IMR-90 (cell line): ENCODE measurements around the gene FOXF1. TPM values are rescaled to one million over a fixed set of nuclear protein-coding genes. Genes with fewer than 3 reads are reported as not detected.

Source experiments
- ATAC-seq: fragments of 200-7000 bp; cut with Tn5 transposase; 2 replicates; pipeline ENCODE4 v1.9.1; 2020; ENCODE audit warnings: low read depth, mild to moderate bottlenecking, moderate library complexity
- BruUV-seq: library from RNA; stranded (reverse); fragments of 400-500 nt; replicated peaks from 2 replicates; lab custom pipeline; 2021; lab: Mats Ljungman, UMichigan
- CTCF ChIA-PET: fragments of 300-600 bp; formaldehyde crosslinking; extraction: SDS; loops from one replicate; lab custom pipeline; 2021; ENCODE audit warnings: antibody characterized with exemption; lab: Yijun Ruan, JAX
- POLR2A ChIA-PET: fragments of 300-600 bp; sonication (Branson Sonifier 250); formaldehyde crosslinking; loops from one replicate; lab custom pipeline; 2022; ENCODE audit warnings: antibody characterized with exemption; ENCODE audit not compliant: unreplicated experiment; lab: Charles Lee
- DNase-seq: peaks from one replicate; pipeline ENCODE4 v3.0.0; 2013
- H2AFZ ChIP-seq: replicated peaks from 2 replicates; pipeline ENCODE3; 2013; ENCODE audit warnings: low read length, mild to moderate bottlenecking; ENCODE audit not compliant: poor library complexity
- H2AK5ac ChIP-seq: 2 replicates; pipeline ENCODE4 v1.6.1; 2013; ENCODE audit warnings: low read depth, low read length, inconsistent platforms
- H2AK9ac ChIP-seq: replicated peaks from 2 replicates; pipeline ENCODE3; 2013; ENCODE audit warnings: mild to moderate bottlenecking, low read depth, low read length, moderate library complexity; ENCODE audit not compliant: poor library complexity
- H2BK120ac ChIP-seq: 2 replicates; pipeline ENCODE4 v1.6.1; 2013; ENCODE audit warnings: low read depth, low read length, inconsistent platforms
- H2BK15ac ChIP-seq: 3 replicates; pipeline ENCODE4 v1.6.1; 2013; ENCODE audit warnings: low read depth, low read length, inconsistent platforms
- H2BK20ac ChIP-seq: 2 replicates; pipeline ENCODE4 v1.6.1; 2013; ENCODE audit warnings: low read depth, mild to moderate bottlenecking, inconsistent platforms, low read length, moderate library complexity
- H2BK5ac ChIP-seq: 2 replicates; pipeline ENCODE4 v1.6.1; 2013; ENCODE audit warnings: mild to moderate bottlenecking, low read depth, low read length, inconsistent platforms; ENCODE audit not compliant: poor library complexity, severe bottlenecking
- H3K14ac ChIP-seq: replicated peaks from 2 replicates; pipeline ENCODE4 v1.6.1; 2013; ENCODE audit warnings: low read depth, low read length, inconsistent platforms
- H3K18ac ChIP-seq: 2 replicates; pipeline ENCODE4 v1.6.1; 2013; ENCODE audit warnings: low read depth, low read length, control low read depth
- H3K23ac ChIP-seq: 2 replicates; pipeline ENCODE4 v1.6.1; 2013; ENCODE audit warnings: low read depth, low read length, inconsistent platforms
- H3K27ac ChIP-seq: 2 replicates; pipeline ENCODE4 v1.5.1; 2013; ENCODE audit warnings: mild to moderate bottlenecking, control low read depth, low read length; ENCODE audit not compliant: insufficient read depth
- H3K27me3 ChIP-seq: 2 replicates; pipeline ENCODE4 v1.6.1; 2013; ENCODE audit warnings: low read length; ENCODE audit not compliant: control insufficient read depth, insufficient read depth
- H3K36me3 ChIP-seq: 2 replicates; pipeline ENCODE4 v1.6.1; 2013; ENCODE audit warnings: low read length, mixed read lengths; ENCODE audit not compliant: control insufficient read depth, insufficient read depth
- H3K4ac ChIP-seq: 2 replicates; pipeline ENCODE4 v1.6.1; 2013; ENCODE audit warnings: low read depth, low read length, inconsistent platforms
- H3K4me1 ChIP-seq: 2 replicates; pipeline ENCODE4 v1.6.1; 2013; ENCODE audit warnings: low read length, mixed read lengths; ENCODE audit not compliant: control insufficient read depth, insufficient read depth
- H3K4me2 ChIP-seq: 2 replicates; pipeline ENCODE4 v1.6.1; 2013; ENCODE audit warnings: low read depth, mild to moderate bottlenecking, control low read depth, low read length, moderate library complexity
- H3K4me3 ChIP-seq: 2 replicates; pipeline ENCODE4 v1.5.1; 2013; ENCODE audit warnings: low read depth, mild to moderate bottlenecking, control low read depth, low read length, moderate library complexity; ENCODE audit not compliant: insufficient read depth
- H3K56ac ChIP-seq: 2 replicates; pipeline ENCODE4 v1.6.1; 2013; ENCODE audit warnings: low read length, inconsistent platforms; ENCODE audit not compliant: insufficient read depth; ENCODE audit errors: extremely low read depth
- H3K79me1 ChIP-seq, 2 experiments: 2 replicates each; pipeline ENCODE4 v1.6.1; 2013; ENCODE audit warnings: low read length in 2 of 2, inconsistent platforms in 1 of 2, low read depth in 1 of 2
- H3K9ac ChIP-seq: 2 replicates; pipeline ENCODE4 v1.6.1; 2013; ENCODE audit warnings: low read depth, low read length, control low read depth
- H3K9me1 ChIP-seq: 2 replicates; pipeline ENCODE4 v1.6.1; 2013; ENCODE audit warnings: low read length, inconsistent platforms; ENCODE audit not compliant: insufficient read depth
- H3K9me3 ChIP-seq: 2 replicates; pipeline ENCODE4 v1.6.1; 2013; ENCODE audit warnings: low read length; ENCODE audit not compliant: control insufficient read depth, insufficient read depth
- H4K20me1 ChIP-seq: 2 replicates; pipeline ENCODE4 v1.6.1; 2013; ENCODE audit warnings: low read length, inconsistent platforms; ENCODE audit not compliant: insufficient read depth
- H4K5ac ChIP-seq: 2 replicates; pipeline ENCODE4 v1.6.1; 2013; ENCODE audit warnings: mild to moderate bottlenecking, low read depth, low read length, control low read depth
- H4K8ac ChIP-seq, 2 experiments: 2 replicates each; pipeline ENCODE4 v1.6.1; 2013; ENCODE audit warnings: low read depth in 2 of 2, low read length in 2 of 2, control low read depth in 1 of 2, inconsistent platforms in 1 of 2
- H4K91ac ChIP-seq: 2 replicates; pipeline ENCODE4 v1.6.1; 2013; ENCODE audit warnings: low read depth, low read length, inconsistent platforms; ENCODE audit not compliant: insufficient read depth
- BHLHE40 ChIP-seq: fragments of 150-350 bp; IDR thresholded peaks from 2 replicates; pipeline ENCODE4 v1.6.1; 2016; ENCODE audit warnings: mild to moderate bottlenecking, low read depth, low read length
- MXI1 ChIP-seq: IDR thresholded peaks from 2 replicates; pipeline ENCODE4 v1.6.1; 2012; ENCODE audit warnings: low read depth, mild to moderate bottlenecking, low read length, moderate library complexity, borderline replicate concordance
- NFE2L2 ChIP-seq: fragments of 150-350 bp; IDR thresholded peaks from 2 replicates; pipeline ENCODE4 v1.6.1; 2016; ENCODE audit warnings: low read depth, mild to moderate bottlenecking, low read length
- WGBS, 2 experiments: methylation state at CpG; one replicate each; pipeline versions ENCODE4 v1.1.5 to v1.1.7; 2013; ENCODE audit warnings: missing lambda C conversion rate in 2 of 2; ENCODE audit not compliant: insufficient read length in 1 of 2; ENCODE audit errors: extremely low coverage in 2 of 2; 5-methylcytosine and 5-hydroxymethylcytosine counted together
- dilution Hi-C: fragments of 300-500 bp; cut with HindIII; formaldehyde crosslinking; loops from one replicate; pipeline ENCODE4 v1.14.3; 2018; ENCODE audit warnings: low sequenced_read_pairs; ENCODE audit not compliant: unreplicated experiment
- in situ Hi-C: fragments of 300-500 bp; cut with MboI; formaldehyde crosslinking; loops from 3 replicates; pipeline ENCODE4 v1.14.3; 2019; ENCODE audit warnings: low sequenced_read_pairs, inconsistent platforms, mixed read lengths
- intact Hi-C: fragments of 100-400 bp; cut with micrococcal nuclease; formaldehyde crosslinking; loops from 2 replicates; pipeline ENCODE4 v1.10.0; 2022
- polyA plus RNA-seq, 3 experiments: library from polyadenylated mRNA; depleted of rRNA; stranded (reverse); fragments of >200 nt; gene quantifications; 2 replicates each; pipeline ENCODE4 v1.2.3, GENCODE V29; 2012; ENCODE audit warnings: low replicate concordance in 1 of 3
- total RNA-seq: library from RNA; depleted of rRNA; stranded (reverse); fragments of >200 nt; gene quantifications from 2 replicates; pipeline ENCODE4 v1.2.3, GENCODE V29; 2012

The FOXF1 gene
- total and polyA plus RNA-seq, 2 of the 4 experiments (the other 2 are of a cell fraction): 2.7 to 33.0 TPM

DNA sequence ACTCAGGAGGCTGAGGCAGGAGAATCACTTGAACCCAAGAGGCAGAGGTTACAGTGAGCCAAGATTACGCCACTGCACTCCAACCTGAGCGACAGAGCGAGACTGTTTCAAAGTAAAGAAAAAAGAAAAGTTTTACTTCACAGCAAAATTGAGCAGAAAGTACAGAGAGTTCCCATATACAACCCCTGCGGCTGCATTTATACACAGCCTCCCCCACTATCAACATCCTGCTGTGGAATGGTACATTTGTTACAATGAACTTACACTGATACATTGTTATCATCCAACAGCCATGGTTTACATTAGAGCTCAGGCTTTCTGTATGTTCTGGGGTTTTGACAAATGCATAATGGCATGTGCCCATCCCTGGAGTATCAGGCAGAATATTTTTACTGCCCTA, 47.3 kb downstream of the FOXF1 start:
- Histone ChIP-seq H4K20me1 (no peaks in the 10 kb centered on the region), H3K23ac (no peak overlapping the region), H4K8ac (no peak overlapping the region), H4K5ac (no peak overlapping the region), H2BK15ac (no peak overlapping the region), H3K9me1 (peaks cover 7% of the 10 kb centered on the region), H2BK120ac (no peak overlapping the region), H2AK5ac (no peak overlapping the region), H3K4me2 (no peak overlapping the region), H3K18ac (no peak overlapping the region), H2BK20ac (no peak overlapping the region), H3K4ac (no peak overlapping the region), H2AFZ (peak overlapping the region; percentile 51), H3K27ac (no peak overlapping the region), H2AK9ac (no peak overlapping the region), H3K4me3 (no peak overlapping the region), H2BK5ac (no peak overlapping the region), H3K9me3 (no peaks in the 10 kb centered on the region), H3K56ac (no peak overlapping the region), H3K14ac (no peak overlapping the region), H4K91ac (no peak overlapping the region), H3K79me1 (peaks cover 17 to 25% of the 10 kb centered on the region in 2 experiments), H3K27me3 (no peaks in the 10 kb centered on the region), H3K9ac (no peak overlapping the region), H3K36me3 (no peaks in the 10 kb centered on the region), H3K4me1 (peaks cover 7% of the 10 kb centered on the region; the same call in 1 of the 2 replicates)
- in situ Hi-C loops: no loop called here
- ChIA-PET CTCF (interaction anchor here (0.6 kb wide), 1 partner anchor 11 kb away, joined by 3 read pairs; no protein-coding TSS in a partner anchor), POLR2A (no interaction called here)
- no TSS peak for BruUV-seq
- DNase-seq: no peak
- TF ChIP-seq BHLHE40 (no peak), MXI1 (no peak), NFE2L2 (no peak)
- WGBS, 2 experiments: no CpG with 5 or more reads among the region's 4 CpGs
- dilution Hi-C loops: no loop called here
- ATAC-seq: no peak
- intact Hi-C loops: no loop called here
